ENCODE results near the gene PTPRO.
A peak's percentile ranks its signal among the peaks of the same experiment; 100 is the strongest.

PTPRO gene

GRCh38 chr12:15322164-15323061 is at the start of gene PTPRO:
Gene PTPRO, plus strand, starts transcription at chr12:15322508.
- Mint-ChIP-seq H3K4me3 (peak within 1 kb of the TSS; percentile 24), H3K27ac (no peak within 1 kb of the TSS)

GRCh38 chr12:15273896-15274295 is 48.4 kb upstream of the PTPRO start:
- H3K36me3 Mint-ChIP-seq: no peaks in the 10 kb centered on the region
- H3K4me1 Mint-ChIP-seq (ENCODE audit: low read depth): peaks cover 2% of the 10 kb centered on the region
- H3K9me3 Mint-ChIP-seq (ENCODE audit: low read depth): no peaks in the 10 kb centered on the region
- H3K27me3 Mint-ChIP-seq: peaks cover 7% of the 10 kb centered on the region
- no peak overlapping the region for H3K27ac Mint-ChIP-seq
- H3K4me3 Mint-ChIP-seq: no peak overlapping the region

More at GRCh38 chr12:15322164-15323061, at the start of gene PTPRO:
- H3K36me3 Mint-ChIP-seq: no peaks in the 10 kb centered on the region
- H3K4me1 Mint-ChIP-seq (ENCODE audit: low read depth): no peaks in the 10 kb centered on the region
- H3K27me3 Mint-ChIP-seq: peaks cover 33% of the 10 kb centered on the region
- no peaks in the 10 kb centered on the region for H3K9me3 Mint-ChIP-seq (ENCODE audit: low read depth)

GRCh38 chr12:15274561-15274967 is 47.7 kb upstream of the PTPRO start:
- no peaks in the 10 kb centered on the region for H3K9me3 Mint-ChIP-seq (ENCODE audit: low read depth)
- H3K4me3 Mint-ChIP-seq: no peak overlapping the region
- H3K27ac Mint-ChIP-seq: no peak overlapping the region
- peaks cover 7% of the 10 kb centered on the region for H3K27me3 Mint-ChIP-seq
- H3K4me1 Mint-ChIP-seq (ENCODE audit: low read depth): peaks cover 6% of the 10 kb centered on the region
- H3K36me3 Mint-ChIP-seq: no peaks in the 10 kb centered on the region

GRCh38 chr12:15276088-15276698 is 46.1 kb upstream of the PTPRO start:
- H3K4me1 Mint-ChIP-seq (ENCODE audit: low read depth): peaks cover 6% of the 10 kb centered on the region
- no peaks in the 10 kb centered on the region for H3K36me3 Mint-ChIP-seq
- H3K27me3 Mint-ChIP-seq: peaks cover 6% of the 10 kb centered on the region
- no peak overlapping the region for H3K4me3 Mint-ChIP-seq
- no peaks in the 10 kb centered on the region for H3K9me3 Mint-ChIP-seq (ENCODE audit: low read depth)
- no peak overlapping the region for H3K27ac Mint-ChIP-seq

- Mint-ChIP-seq H3K9me3 (ENCODE audit: low read depth) (no peaks in the 10 kb centered on the region), H3K36me3 (no peaks in the 10 kb centered on the region), H3K4me1 (ENCODE audit: low read depth) (peaks cover 6% of the 10 kb centered on the region), H3K4me3 (no peak overlapping the region), H3K27me3 (peaks cover 6% of the 10 kb centered on the region), H3K27ac (no peak overlapping the region)
These were observed 43.3 kb upstream of the PTPRO start for GRCh38 chr12:15278816-15279658.

GRCh38 chr12:15280930-15281329 is 41.4 kb upstream of the PTPRO start:
- H3K36me3 Mint-ChIP-seq: no peaks in the 10 kb centered on the region
- no peak overlapping the region for H3K4me3 Mint-ChIP-seq
- H3K27me3 Mint-ChIP-seq: peaks cover 6% of the 10 kb centered on the region
- no peaks in the 10 kb centered on the region for H3K9me3 Mint-ChIP-seq (ENCODE audit: low read depth)
- peaks cover 6% of the 10 kb centered on the region for H3K4me1 Mint-ChIP-seq (ENCODE audit: low read depth)
- H3K27ac Mint-ChIP-seq: no peak overlapping the region

- H3K27ac Mint-ChIP-seq: no peak overlapping the region
- H3K36me3 Mint-ChIP-seq: no peaks in the 10 kb centered on the region
- no peak overlapping the region for H3K4me3 Mint-ChIP-seq
- H3K9me3 Mint-ChIP-seq (ENCODE audit: low read depth): no peaks in the 10 kb centered on the region
- no peaks in the 10 kb centered on the region for H3K4me1 Mint-ChIP-seq (ENCODE audit: low read depth)
- H3K27me3 Mint-ChIP-seq: no peaks in the 10 kb centered on the region
These were observed 33.1 kb upstream of the PTPRO start for GRCh38 chr12:15289192-15289591.

- H3K27me3 Mint-ChIP-seq: peaks cover 6% of the 10 kb centered on the region
- H3K27ac Mint-ChIP-seq: no peak overlapping the region
- no peaks in the 10 kb centered on the region for H3K9me3 Mint-ChIP-seq (ENCODE audit: low read depth)
- no peaks in the 10 kb centered on the region for H3K4me1 Mint-ChIP-seq (ENCODE audit: low read depth)
- no peak overlapping the region for H3K4me3 Mint-ChIP-seq
- no peaks in the 10 kb centered on the region for H3K36me3 Mint-ChIP-seq
These were observed 28.6 kb upstream of the PTPRO start for GRCh38 chr12:15293731-15294130.

GRCh38 chr12:15299947-15300346 is 22.4 kb upstream of the PTPRO start:
- H3K4me1 Mint-ChIP-seq (ENCODE audit: low read depth): no peaks in the 10 kb centered on the region
- peaks cover 10% of the 10 kb centered on the region for H3K9me3 Mint-ChIP-seq (ENCODE audit: low read depth)
- H3K27ac Mint-ChIP-seq: no peak overlapping the region
- H3K36me3 Mint-ChIP-seq: no peaks in the 10 kb centered on the region
- peaks cover 2% of the 10 kb centered on the region for H3K27me3 Mint-ChIP-seq
- no peak overlapping the region for H3K4me3 Mint-ChIP-seq

GRCh38 chr12:15304296-15304695 is 18.0 kb upstream of the PTPRO start:
- Mint-ChIP-seq H3K36me3 (no peaks in the 10 kb centered on the region), H3K4me1 (ENCODE audit: low read depth) (no peaks in the 10 kb centered on the region), H3K27me3 (no peaks in the 10 kb centered on the region), H3K4me3 (no peak overlapping the region), H3K9me3 (ENCODE audit: low read depth) (peaks cover 10% of the 10 kb centered on the region), H3K27ac (no peak overlapping the region)

GRCh38 chr12:15306605-15307004 is 15.7 kb upstream of the PTPRO start:
- no peak overlapping the region for H3K27ac Mint-ChIP-seq
- no peak overlapping the region for H3K4me3 Mint-ChIP-seq
- peaks cover 10% of the 10 kb centered on the region for H3K9me3 Mint-ChIP-seq (ENCODE audit: low read depth)
- H3K27me3 Mint-ChIP-seq: no peaks in the 10 kb centered on the region
- H3K4me1 Mint-ChIP-seq (ENCODE audit: low read depth): no peaks in the 10 kb centered on the region
- H3K36me3 Mint-ChIP-seq: no peaks in the 10 kb centered on the region

GRCh38 chr12:15307079-15307478 is 15.2 kb upstream of the PTPRO start:
- Mint-ChIP-seq H3K36me3 (no peaks in the 10 kb centered on the region), H3K9me3 (ENCODE audit: low read depth) (peaks cover 10% of the 10 kb centered on the region), H3K27me3 (no peaks in the 10 kb centered on the region), H3K4me3 (no peak overlapping the region), H3K27ac (no peak overlapping the region), H3K4me1 (ENCODE audit: low read depth) (no peaks in the 10 kb centered on the region)

GRCh38 chr12:15318841-15319240 is 3.5 kb upstream of the PTPRO start:
- Mint-ChIP-seq H3K27me3 (peaks cover 16% of the 10 kb centered on the region), H3K4me3 (no peak overlapping the region), H3K36me3 (no peaks in the 10 kb centered on the region), H3K4me1 (ENCODE audit: low read depth) (no peaks in the 10 kb centered on the region), H3K9me3 (ENCODE audit: low read depth) (no peaks in the 10 kb centered on the region), H3K27ac (no peak overlapping the region)

- H3K9me3 Mint-ChIP-seq (ENCODE audit: low read depth): no peaks in the 10 kb centered on the region
- no peaks in the 10 kb centered on the region for H3K4me1 Mint-ChIP-seq (ENCODE audit: low read depth)
- no peaks in the 10 kb centered on the region for H3K36me3 Mint-ChIP-seq
- H3K27ac Mint-ChIP-seq: no peak overlapping the region
- no peak overlapping the region for H3K4me3 Mint-ChIP-seq
- peaks cover 23% of the 10 kb centered on the region for H3K27me3 Mint-ChIP-seq
These were observed 1.4 kb upstream of the PTPRO start for GRCh38 chr12:15320881-15321280.

- Mint-ChIP-seq H3K4me1 (ENCODE audit: low read depth) (no peaks in the 10 kb centered on the region), H3K27me3 (peaks cover 34% of the 10 kb centered on the region), H3K27ac (no peak overlapping the region), H3K9me3 (ENCODE audit: low read depth) (no peaks in the 10 kb centered on the region), H3K4me3 (no peak overlapping the region), H3K36me3 (no peaks in the 10 kb centered on the region)
These were observed 1.2 kb downstream of the PTPRO start for GRCh38 chr12:15323480-15323879.
